NCI-H748 (cell line): ENCODE measurements around the gene KPNB1.

Source experiments
- DNase-seq: peaks from one replicate; lab custom pipeline; 2025; ENCODE audit not compliant: unreplicated experiment; lab: John Stamatoyannopoulos, UW

Gene KPNB1

DNA sequence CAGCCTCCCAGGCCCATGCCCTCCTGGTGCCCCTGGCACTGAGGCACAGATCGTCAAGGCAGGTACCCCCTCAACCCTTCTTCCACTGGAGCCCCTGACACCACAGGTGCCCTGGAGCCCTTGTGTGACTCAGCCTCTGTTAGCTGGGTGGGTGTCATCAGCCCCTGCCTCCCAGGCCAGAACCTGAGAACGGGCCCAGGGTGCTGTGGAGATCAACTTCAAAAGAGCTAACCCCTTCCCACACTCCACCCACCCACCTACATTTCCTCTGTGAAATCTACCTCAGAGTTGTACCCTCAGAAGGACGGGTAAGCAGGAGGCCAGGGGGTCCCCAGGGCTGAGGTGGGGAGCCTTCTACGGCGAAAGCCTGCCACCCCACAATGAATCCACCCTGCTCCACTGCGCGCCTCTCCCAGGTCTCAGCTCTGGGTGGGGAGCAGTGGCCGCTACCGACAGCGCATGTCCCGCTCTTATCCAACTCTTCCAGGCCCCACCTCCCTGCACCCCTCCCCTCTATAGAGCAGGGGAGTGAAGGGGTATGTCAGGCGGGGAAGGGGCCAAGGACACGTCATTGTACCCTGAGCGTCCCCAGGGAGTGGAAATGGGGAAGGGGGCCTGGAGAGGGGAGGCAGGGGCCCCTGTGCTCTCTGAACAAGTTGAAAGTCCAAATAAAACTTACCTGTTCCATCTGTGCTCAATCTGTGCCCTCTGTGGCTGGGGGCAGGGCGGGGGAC lies 61.8 kb downstream of the KPNB1 start:
- DNase-seq: no peak

DNA sequence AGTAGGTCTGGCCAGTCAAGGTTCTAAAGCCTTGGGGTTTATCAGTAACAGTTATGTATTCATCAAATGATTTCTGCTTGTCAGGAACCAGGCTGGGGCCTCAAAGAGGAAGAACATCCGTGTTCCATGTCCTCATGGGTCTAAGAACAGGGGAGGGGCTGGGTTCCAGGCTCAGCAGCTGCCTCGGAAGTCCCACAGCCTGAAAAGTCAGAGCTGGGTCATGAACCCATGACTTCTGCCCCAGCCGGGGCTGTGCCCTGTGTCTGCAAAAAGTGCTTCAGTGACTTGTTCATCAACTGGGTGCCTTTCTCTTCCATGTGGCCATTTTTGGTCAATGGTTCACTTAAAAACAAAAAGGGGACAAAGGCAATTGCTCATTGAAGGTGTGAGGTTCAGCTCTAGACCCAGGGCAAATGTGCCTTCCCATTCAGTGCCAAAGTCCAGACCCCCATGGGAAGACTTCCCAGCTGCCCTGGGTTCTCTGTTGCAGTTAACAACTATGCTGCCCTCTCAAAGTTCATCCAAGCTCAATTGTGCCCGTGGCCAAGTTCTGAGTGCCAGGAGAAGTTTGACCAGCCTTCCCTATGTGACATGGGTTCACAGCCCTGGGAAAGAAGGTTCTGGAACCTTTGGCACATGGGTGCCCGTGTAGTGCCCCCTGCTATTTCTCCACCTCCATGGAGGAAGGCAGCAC lies 62.8 kb downstream of the KPNB1 start:
- DNase-seq: no peak

GRCh38 chr17:47713980-47714700 lies 64.4 kb downstream of the KPNB1 start:
- no peak for DNase-seq

DNA sequence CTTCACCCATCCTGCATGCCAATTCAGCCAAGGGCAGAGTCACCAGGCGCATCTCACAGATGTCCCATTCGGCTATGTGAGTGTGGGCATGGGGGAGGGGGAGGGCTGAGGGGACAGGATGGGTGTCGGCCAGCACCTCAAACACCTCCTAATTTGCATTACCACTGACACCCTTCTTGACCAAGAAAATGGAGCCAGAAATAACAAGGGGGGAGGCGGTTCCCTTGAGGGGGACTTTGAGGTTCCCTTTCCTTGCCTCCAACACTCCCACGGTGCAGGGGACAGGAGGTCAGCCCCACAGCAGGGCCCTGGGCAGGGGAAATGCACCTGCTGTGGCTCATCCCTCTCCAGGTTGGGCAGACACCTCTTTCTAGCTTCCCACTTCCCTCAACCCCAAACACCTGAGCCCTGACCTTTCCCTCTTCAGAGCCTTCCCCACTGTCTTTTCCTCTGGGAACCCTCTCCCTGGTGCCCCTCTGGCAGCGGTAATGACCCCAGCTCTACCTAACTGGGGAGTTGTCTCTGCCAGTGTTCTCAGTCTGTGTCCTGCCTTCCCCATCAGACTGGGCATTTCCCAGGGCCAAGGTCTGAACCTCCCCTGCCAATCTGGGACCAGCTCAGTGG lies 65.2 kb downstream of the KPNB1 start:
- DNase-seq: no peak

GRCh38 chr17:47715669-47716325 lies 66.1 kb downstream of the KPNB1 start:
- DNase-seq: no peak

GRCh38 chr17:47716375-47716774 lies 66.7 kb downstream of the KPNB1 start:
- no peak for DNase-seq

DNA sequence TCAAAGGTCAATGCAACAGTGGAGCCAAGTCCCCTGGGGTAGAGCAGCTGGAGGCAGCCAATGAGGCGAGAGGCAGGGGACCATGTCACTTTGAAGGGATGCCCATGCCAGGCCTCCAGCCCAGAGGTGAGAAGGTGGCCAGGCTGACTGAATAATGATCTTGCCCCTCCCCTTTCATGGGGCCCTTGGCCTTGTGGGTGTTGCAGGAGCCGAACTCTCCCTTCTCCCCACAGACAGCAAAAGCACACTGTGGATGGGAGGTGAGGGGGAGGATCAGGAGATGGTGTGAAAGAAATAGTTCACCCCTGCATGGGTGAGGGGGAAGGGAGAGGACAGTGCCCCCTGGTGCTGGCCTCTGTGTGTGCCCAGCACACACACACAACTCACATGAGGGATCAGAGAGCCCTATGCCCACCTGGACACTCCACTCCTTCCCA lies 67.6 kb downstream of the KPNB1 start:
- no peak for DNase-seq

- no peak for DNase-seq
Observed at GRCh38 chr17:47717979-47718621, 68.4 kb downstream of the KPNB1 start.

DNA sequence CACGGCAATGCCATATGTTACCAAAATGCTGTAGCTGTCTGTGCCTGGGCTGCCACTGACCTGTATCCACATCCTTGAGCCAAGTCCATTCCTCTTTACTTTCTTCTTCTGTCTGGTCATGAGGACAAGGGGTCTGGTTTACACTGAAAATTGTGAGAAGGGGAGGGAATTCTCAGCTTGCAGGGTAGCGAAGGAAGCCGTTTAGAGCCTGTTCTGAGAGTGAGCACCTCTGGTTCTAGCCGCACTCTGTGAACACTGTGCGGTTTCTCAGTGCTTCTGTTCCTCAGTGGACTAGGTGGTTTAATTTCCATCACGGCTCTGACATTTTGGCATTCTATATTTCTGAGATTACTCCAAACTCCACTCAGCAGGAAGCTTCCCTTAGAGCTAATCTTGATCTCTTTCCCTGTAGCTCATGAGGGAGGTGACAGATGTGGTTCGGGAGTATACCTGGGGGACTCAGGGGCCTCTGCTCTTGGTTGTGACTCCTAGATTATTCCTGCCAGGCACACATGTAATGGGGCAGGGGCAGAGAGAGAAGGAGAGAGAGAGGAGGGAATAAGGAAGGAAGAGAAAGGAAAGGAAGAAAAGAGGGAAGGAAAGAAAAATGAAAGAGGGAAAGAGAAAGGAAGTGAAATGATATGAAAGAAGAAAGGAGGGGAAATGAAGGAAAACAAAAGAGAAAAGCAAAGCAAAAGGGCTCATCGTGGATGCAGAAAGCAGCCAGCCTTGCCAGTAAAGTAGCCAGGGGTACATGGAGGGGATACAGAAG lies 69.1 kb downstream of the KPNB1 start:
- DNase-seq: no peak

GRCh38 chr17:47719411-47720152 lies 69.9 kb downstream of the KPNB1 start:
- no peak for DNase-seq

GRCh38 chr17:47720196-47720595 lies 70.5 kb downstream of the KPNB1 start:
- DNase-seq: no peak

DNA sequence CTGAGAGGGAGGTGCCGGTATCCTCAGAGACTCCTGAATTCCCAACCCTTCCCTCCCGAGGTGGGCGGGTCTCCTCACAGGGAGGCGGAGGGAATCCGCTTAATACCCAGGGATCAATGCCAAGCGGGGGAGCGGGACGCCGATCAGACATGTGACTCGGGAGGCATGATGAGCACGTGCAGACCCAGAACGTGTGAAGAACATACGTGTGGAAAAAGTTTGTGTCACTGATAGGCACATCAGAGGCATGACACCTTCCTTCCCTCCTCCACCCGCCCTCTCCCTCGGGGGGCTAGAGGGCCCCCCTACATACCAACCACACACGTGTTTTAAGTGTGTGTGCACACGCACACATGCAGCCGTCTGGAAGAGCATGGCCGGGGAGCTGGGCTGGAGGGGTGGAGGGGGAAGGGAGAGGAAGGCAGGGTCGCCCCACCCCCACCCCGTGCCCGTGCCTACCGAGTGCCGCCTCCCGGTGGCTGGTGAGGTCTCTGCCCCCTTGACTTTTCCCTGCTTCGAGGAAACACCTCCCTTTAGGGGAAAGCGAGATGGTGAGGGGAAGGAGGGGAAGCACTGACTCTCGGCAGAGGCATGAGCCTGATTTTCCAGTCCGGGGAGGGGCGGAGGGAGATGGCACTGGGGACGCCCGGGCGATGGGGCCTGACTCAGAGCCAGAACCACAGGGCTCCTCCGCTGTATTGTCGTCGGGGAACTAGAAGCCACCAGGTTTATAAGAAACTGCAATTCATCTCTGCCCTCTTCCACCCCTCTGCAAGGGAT lies 71.2 kb downstream of the KPNB1 start:
- DNase-seq: no peak

DNA sequence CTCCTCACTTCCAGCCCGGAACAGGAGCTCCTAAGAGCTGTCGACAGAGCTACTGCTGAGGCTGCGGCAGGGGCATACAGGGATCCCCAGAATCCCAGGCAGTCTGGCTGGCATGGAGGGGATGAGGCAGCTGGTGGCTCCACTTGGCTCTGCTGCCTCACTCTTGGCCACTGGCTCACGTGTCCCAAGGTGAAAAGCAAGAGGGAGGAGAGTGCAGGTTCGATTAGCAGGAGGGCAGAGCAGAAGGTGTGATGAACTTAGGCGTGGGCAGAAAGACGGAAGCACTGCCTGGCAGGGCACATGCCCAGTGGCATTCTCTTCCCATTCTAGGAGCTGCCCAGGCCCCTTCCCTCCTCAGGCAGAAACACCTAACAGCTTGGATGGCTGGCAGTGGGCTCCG lies 72.0 kb downstream of the KPNB1 start:
- no peak for DNase-seq

- DNase-seq: no peak
Observed at GRCh38 chr17:47724705-47725104, 75.0 kb downstream of the KPNB1 start.

DNA sequence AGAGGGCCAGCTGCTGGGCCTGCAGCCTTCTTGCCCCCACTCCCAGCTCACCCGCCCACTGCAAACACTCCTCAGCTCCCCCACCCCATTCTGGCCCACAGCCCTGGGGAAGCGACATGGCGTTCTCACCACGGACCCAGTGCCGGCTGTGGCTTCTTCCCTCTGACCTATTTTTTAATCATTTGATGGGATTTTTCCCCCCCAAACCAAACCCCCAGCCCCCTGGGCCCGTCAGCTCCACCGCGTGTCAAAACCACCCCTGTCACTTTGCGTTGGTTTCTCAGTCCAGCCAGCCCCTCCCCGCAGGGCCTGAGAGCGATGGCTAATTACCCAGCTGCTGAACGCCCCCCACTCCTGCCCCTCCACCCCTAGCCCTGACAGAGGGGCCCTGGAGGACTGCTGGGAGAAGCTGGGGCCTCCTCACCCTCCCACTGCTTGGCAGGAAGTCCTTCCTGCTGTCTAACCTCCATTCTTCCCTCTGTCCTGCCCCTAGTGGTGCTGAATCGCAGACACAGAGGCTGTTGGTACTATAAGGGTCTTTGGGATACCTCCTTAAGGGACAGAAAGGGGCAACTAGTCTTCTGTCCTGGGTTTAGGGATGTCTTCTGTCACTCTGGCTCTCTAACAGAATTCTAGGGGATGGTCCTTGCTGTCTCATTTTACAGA lies 75.9 kb downstream of the KPNB1 start:
- DNase-seq: no peak

DNA sequence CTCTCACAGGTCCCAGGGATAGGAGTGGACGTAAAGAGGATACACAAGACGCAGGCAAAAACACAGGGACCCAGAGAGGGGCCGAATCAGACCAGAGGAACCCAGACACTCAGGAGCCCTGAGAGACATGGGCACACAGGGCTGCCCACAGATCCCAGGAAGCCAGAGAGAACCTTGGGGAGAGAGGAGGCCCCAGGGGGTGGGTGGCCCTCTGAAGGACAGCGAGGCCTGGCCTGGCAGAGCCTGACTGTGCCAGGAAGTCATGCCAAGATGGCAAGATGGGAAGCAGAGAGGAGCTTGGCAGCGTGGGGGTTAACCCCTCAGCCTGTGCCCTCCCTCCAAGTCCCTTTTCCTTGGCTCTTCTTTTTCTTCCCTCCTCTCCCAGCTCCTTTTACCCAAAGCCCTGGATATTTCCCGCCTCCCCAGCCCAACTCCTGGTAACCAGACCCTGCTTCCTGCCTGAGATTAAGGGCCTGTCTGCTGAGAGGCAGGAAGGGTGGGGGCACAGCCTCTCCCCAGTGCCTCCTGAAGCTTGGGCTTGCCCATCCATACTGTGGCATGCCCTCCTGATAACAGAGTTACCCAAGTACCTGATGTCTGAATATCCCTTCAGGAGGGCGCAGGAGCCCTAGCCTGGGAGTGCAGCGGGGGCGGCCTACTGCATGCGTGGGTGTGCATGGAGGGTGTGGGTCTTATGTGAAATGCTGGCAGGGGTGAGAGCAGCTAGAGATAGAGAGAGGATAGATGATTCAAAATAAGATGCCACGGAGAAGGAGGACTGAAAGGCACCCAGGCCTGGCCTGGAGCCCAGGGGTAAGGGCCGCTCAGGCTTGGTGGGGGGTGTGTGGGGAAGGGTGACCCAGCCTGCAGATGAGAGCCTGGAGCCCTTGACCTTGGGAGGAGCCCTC lies 77.3 kb downstream of the KPNB1 start:
- DNase-seq: no peak

GRCh38 chr17:47727704-47728036 lies 78.0 kb downstream of the KPNB1 start:
- DNase-seq: no peak
